Umbilical cord (tissue), 2 donors: ENCODE data around the gene HAVCR2. TPM values are rescaled to one million over a fixed set of nuclear protein-coding genes. Genes with fewer than 3 reads are reported as not detected.

ENCODE experiments used
- DNase-seq: peaks from one replicate; pipeline ENCODE4 v3.0.0-alpha.2; 2015; ENCODE audit warnings: low spot score
- total RNA-seq: library from RNA; depleted of rRNA; stranded (reverse); fragments of >200 nt; gene quantifications from one replicate; pipeline ENCODE4 v1.2.3, GENCODE V29; 2014; ENCODE audit warnings: low replicate concordance; ENCODE audit not compliant: insufficient read depth

The HAVCR2 gene
- total RNA-seq, 1 donor from 2014 or later: 19.7 TPM

GRCh38 chr5:157046041-157046440 is 62.8 kb downstream of the HAVCR2 start:
- DNase-seq: no peak

GRCh38 chr5:157045601-157046000 is 63.2 kb downstream of the HAVCR2 start:
- DNase-seq: no peak

- DNase-seq: no peak
These were observed 70.2 kb downstream of the HAVCR2 start for GRCh38 chr5:157038568-157039187.

Other genes with a start within 250 kb of the HAVCR2 start
- 0.48 TPM for gene TIMD4, start 145.8 kb downstream of the HAVCR2 start, total RNA-seq
- gene HAVCR1, start 49.9 kb downstream of the HAVCR2 start, total RNA-seq: not detected
- gene MED7, start 33.8 kb upstream of the HAVCR2 start, total RNA-seq: 10.4 TPM
- not detected for gene GARIN3, start 57.2 kb upstream of the HAVCR2 start, total RNA-seq
- gene ITK, start 71.8 kb upstream of the HAVCR2 start, total RNA-seq: 14.7 TPM
- 319 TPM for gene CYFIP2, start 157.1 kb upstream of the HAVCR2 start, total RNA-seq